ENCODE data around the gene AFAP1L1. TPM values are rescaled to one million over a fixed set of nuclear protein-coding genes. Genes with fewer than 3 reads are reported as not detected.
A peak's percentile ranks its signal among the peaks of the same experiment; 100 is the strongest.

Gene AFAP1L1
- total and polyA plus RNA-seq, 2 of the 13 experiments (the other 11 are each of a cell fraction or from before 2014, with no cell fraction given) = 0.38 to 1.0 TPM

- TF ChIP-seq ZNF407 (CRISPR knock-in tag; IDR thresholded peaks at IDR 0.05; ENCODE audit: not compliant biosample characterization) (peak; percentile 18), CSRNP2 (CRISPR knock-in tag; conservative IDR thresholded peaks at IDR 0.05; ENCODE audit: low read depth) (no peak), AGO1 (IDR thresholded peaks at IDR 0.05; ENCODE audit: low read depth, low read length, poor library complexity, severe bottlenecking) (no peak), KDM5A (IDR thresholded peaks at IDR 0.05; ENCODE audit: borderline replicate concordance, low read length) (no peak), ZBTB25 (CRISPR knock-in tag; IDR thresholded peaks at IDR 0.05) (no peak), ZSCAN22 (CRISPR knock-in tag; IDR thresholded peaks at IDR 0.05) (no peak), PCBP2 (optimal IDR thresholded peaks at IDR 0.05; ENCODE audit: low read depth, low read length, poor library complexity, severe bottlenecking) (no peak), REXO4 (CRISPR knock-in tag; IDR thresholded peaks at IDR 0.05; ENCODE audit: borderline replicate concordance) (no peak), KLF9 (CRISPR knock-in tag; IDR thresholded peaks at IDR 0.05; ENCODE audit: low read depth) (no peak), ATF1 (CRISPR knock-in tag; IDR thresholded peaks at IDR 0.05) (no peak), POLR2A (IDR thresholded peaks at IDR 0.05; ENCODE audit: insufficient read depth in 1 of 2, low read depth in 2 of 2, low read length in 2 of 2) (no peak), HNRNPK (IDR thresholded peaks at IDR 0.05; ENCODE audit: low read depth, low read length, poor library complexity, severe bottlenecking) (no peak), ZNF501 (CRISPR knock-in tag; IDR thresholded peaks at IDR 0.05) (peak; percentile 70; the same call in 1 of the 2 replicates), ZNF329 (CRISPR knock-in tag; IDR thresholded peaks at IDR 0.05; ENCODE audit: low read depth) (no peak), ZNF44 (CRISPR knock-in tag; IDR thresholded peaks at IDR 0.05) (no peak), PBX2 (CRISPR knock-in tag; IDR thresholded peaks at IDR 0.05) (no peak), SIN3A (IDR thresholded peaks at IDR 0.05; ENCODE audit: borderline replicate concordance, low read depth, low read length) (no peak), FOXC1 (CRISPR knock-in tag; IDR thresholded peaks at IDR 0.05; ENCODE audit: borderline replicate concordance) (no peak)
Measured at GRCh38 chr5:149381986-149382338, 110.3 kb downstream of the AFAP1L1 start (continued).

Measured in HepG2 (cell line).